ENCODE results near the gene GPRIN3. TPM values are rescaled to one million over a fixed set of nuclear protein-coding genes. Genes with fewer than 3 reads are reported as not detected.

The GPRIN3 gene
- total RNA-seq, 4 donors from 2014 or later: 2.4 to 4.3 (median 2.7) TPM

GRCh38 chr4:89215736-89216135 lies 91.9 kb downstream of the GPRIN3 start:
- Histone ChIP-seq H3K4me1 (no peaks in the 10 kb centered on the region), H3K27ac (no peak overlapping the region), H3K9me3 (no peaks in the 10 kb centered on the region), H3K27me3 (no peaks in the 10 kb centered on the region), H3K4me3 (no peak overlapping the region), H3K36me3 (no peaks in the 10 kb centered on the region)
- no peak for TF ChIP-seq POLR2AphosphoS5 (IDR thresholded peaks at IDR 0.05)
- no peak for TF ChIP-seq EP300 (IDR thresholded peaks at IDR 0.05)
- TF ChIP-seq POLR2A (IDR thresholded peaks at IDR 0.05): no peak
- TF ChIP-seq, protein P1, sequence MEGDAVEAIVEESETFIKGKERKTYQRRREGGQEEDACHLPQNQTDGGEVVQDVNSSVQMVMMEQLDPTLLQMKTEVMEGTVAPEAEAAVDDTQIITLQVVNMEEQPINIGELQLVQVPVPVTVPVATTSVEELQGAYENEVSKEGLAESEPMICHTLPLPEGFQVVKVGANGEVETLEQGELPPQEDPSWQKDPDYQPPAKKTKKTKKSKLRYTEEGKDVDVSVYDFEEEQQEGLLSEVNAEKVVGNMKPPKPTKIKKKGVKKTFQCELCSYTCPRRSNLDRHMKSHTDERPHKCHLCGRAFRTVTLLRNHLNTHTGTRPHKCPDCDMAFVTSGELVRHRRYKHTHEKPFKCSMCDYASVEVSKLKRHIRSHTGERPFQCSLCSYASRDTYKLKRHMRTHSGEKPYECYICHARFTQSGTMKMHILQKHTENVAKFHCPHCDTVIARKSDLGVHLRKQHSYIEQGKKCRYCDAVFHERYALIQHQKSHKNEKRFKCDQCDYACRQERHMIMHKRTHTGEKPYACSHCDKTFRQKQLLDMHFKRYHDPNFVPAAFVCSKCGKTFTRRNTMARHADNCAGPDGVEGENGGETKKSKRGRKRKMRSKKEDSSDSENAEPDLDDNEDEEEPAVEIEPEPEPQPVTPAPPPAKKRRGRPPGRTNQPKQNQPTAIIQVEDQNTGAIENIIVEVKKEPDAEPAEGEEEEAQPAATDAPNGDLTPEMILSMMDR (IDR thresholded peaks at IDR 0.05): no peak
- no peak for ATAC-seq
- 80 to 82% methylated on average over 1 to 2 of the region's 3 CpGs for WGBS, 2 donors (ENCODE audit: low coverage in 1 of 2)

DNA sequence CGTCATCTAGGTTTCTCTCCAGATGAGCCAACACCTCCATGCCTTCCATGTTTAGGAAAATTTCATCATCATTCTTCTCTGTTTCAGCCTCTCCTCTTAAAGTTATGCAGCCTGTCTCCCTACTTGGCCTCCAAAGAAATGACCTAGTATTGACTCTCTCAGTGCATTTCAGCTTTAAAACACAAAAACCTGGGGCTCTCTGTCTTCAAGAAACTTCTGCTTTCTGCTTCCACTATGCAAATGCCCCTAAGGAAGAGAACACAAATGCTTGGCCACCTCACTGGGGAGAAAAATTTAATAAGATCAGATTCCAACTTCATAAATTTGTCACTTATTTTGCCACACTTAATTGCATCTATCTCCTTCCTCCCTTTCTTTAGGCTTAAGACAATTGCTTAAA lies 93.3 kb downstream of the GPRIN3 start:
- WGBS, 2 donors (ENCODE audit: low coverage in 1 of 2): 83 to 88% methylated on average over 1 of the region's 1 CpG

GRCh38 chr4:89213382-89213701 lies 94.3 kb downstream of the GPRIN3 start:
- no peak overlapping the region for H3K27ac ChIP-seq
- TF ChIP-seq POLR2A (IDR thresholded peaks at IDR 0.05): no peak
- no peak for TF ChIP-seq EP300 (IDR thresholded peaks at IDR 0.05)
- TF ChIP-seq POLR2AphosphoS5 (IDR thresholded peaks at IDR 0.05): no peak
- TF ChIP-seq, protein P1 (IDR thresholded peaks at IDR 0.05): no peak
- H3K36me3 ChIP-seq: no peaks in the 10 kb centered on the region
- no peaks in the 10 kb centered on the region for H3K27me3 ChIP-seq
- WGBS, 2 donors (ENCODE audit: low coverage in 1 of 2): 59% methylated on average over 3 to 4 of the region's 4 CpGs
- no peaks in the 10 kb centered on the region for H3K4me1 ChIP-seq
- H3K4me3 ChIP-seq: no peak overlapping the region
- no peak for ATAC-seq
- H3K9me3 ChIP-seq: no peaks in the 10 kb centered on the region

More for the DNA sequence above, 93.3 kb downstream of the GPRIN3 start:
- Histone ChIP-seq H3K27me3 (no peaks in the 10 kb centered on the region), H3K9me3 (no peaks in the 10 kb centered on the region), H3K36me3 (no peaks in the 10 kb centered on the region), H3K27ac (no peak overlapping the region), H3K4me3 (no peak overlapping the region), H3K4me1 (no peaks in the 10 kb centered on the region)
- TF ChIP-seq, protein P1 (IDR thresholded peaks at IDR 0.05): no peak
- TF ChIP-seq POLR2A (IDR thresholded peaks at IDR 0.05): no peak
- TF ChIP-seq POLR2AphosphoS5 (IDR thresholded peaks at IDR 0.05): no peak
- no peak for TF ChIP-seq EP300 (IDR thresholded peaks at IDR 0.05)
- ATAC-seq: no peak

- Histone ChIP-seq H3K27me3 (no peaks in the 10 kb centered on the region), H3K36me3 (no peaks in the 10 kb centered on the region), H3K9me3 (no peaks in the 10 kb centered on the region), H3K27ac (no peak overlapping the region), H3K4me1 (no peaks in the 10 kb centered on the region), H3K4me3 (no peak overlapping the region)
- no peak for ATAC-seq
- TF ChIP-seq EP300 (IDR thresholded peaks at IDR 0.05) (no peak), POLR2A (IDR thresholded peaks at IDR 0.05) (no peak), POLR2AphosphoS5 (IDR thresholded peaks at IDR 0.05) (no peak)
- TF ChIP-seq, protein P1 (IDR thresholded peaks at IDR 0.05): no peak
- 52 to 65% methylated on average over 4 of the region's 4 CpGs for WGBS, 2 donors (ENCODE audit: low coverage in 1 of 2)
Measured at GRCh38 chr4:89212666-89213381, 94.8 kb downstream of the GPRIN3 start.

DNA sequence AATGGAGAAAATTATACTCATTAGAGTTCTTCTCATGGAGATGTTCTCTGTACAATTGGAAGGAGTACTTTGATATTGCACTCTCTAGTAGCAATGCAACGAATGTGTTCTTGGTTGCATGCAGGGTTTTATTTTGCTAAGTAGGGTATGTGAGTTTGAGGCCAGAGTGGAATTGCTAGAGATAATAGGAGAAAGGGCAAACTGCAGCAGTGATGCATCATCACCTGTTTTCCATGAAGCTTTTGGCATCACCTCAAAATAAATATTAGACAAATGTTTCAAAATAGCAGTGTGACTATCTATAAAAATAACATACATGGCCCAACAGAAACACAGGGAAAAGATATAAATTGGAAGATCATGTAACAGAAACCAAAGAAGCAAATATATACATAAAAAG lies 103.0 kb downstream of the GPRIN3 start:
- ATAC-seq: no peak
- TF ChIP-seq EP300 (IDR thresholded peaks at IDR 0.05): no peak
- no peak for TF ChIP-seq POLR2A (IDR thresholded peaks at IDR 0.05)
- TF ChIP-seq, protein P1 (IDR thresholded peaks at IDR 0.05): no peak
- no peak for TF ChIP-seq POLR2AphosphoS5 (IDR thresholded peaks at IDR 0.05)
- Histone ChIP-seq H3K27me3 (no peaks in the 10 kb centered on the region), H3K4me3 (no peak overlapping the region), H3K4me1 (no peaks in the 10 kb centered on the region), H3K27ac (no peak overlapping the region), H3K9me3 (no peaks in the 10 kb centered on the region), H3K36me3 (no peaks in the 10 kb centered on the region)
- WGBS, 2 donors (ENCODE audit: low coverage in 1 of 2): 71% methylated on average over 1 of the region's 1 CpG; no CpG with 5 or more reads in 1 of the 2 donors
